ENCODE data around the gene SLC12A8.

SLC12A8 gene

DNA sequence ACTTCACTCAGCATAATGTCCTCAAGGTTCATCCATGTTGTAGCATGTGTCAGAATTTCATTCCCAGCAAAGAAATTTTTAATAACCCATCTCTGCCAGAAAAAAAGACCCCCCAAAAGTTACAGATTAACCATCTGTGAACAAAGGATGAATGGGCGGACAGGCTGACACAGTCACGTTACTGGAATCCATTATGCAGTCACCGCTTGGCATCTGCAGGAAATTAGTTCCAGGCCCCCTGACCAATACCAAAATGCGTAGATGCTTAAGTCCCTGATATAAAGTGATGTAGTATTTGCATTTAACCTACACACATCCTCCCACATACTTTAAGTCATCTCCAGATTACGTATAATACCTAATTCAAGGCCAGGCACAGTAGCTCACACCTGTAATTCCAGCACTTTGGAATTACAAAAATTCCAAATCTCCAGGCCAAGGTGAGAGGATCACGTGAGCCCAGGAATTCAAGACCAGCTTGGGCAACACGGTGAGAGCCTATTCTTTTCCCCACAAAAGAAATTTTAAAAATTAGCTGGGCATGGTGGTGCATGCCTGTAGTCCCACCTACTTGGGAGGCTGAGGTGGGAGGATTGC lies 1.5 kb upstream of the SLC12A8 start:
- DNase-seq: no peak

DNA sequence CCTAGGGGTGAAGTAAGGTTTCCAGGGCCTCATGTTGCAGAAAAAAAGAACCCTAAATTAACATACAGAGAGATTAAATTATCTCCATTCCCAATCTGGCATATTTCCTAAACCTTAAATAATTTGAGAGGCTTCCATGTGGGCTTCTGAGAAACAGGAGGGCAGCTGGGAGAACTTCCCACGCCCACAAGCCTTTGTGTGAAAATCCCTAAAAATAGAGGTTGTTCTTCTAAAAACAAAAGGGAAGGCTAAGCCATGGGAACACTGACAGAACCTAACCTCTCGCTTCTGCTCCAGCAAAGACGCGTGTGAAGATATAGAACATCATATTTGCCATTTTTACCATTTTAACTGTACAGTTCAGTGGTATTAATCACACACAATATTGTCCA lies 812 bp upstream of the SLC12A8 start:
- no peak for DNase-seq

DNA sequence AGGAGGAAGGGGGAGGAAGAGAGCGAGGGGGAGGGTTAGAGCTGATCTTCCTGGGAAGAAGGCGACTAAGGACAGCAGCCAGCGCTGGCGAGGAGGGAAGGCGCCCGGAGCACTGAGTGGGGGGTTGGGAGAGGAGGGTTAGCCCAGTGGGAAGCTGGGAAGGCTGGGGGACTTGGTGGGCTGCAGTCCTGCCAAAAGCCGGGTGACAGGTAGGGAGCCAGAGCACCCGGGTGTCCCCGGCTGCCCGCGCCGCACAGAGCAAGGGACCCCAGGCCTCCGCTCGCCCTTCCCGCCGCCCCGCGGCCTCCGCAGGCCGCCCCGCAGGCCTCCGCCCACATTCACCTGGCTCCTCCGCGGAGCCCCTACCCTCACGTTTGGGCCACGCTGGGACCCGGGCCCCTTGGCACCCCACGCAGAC lies 448 bp downstream of the SLC12A8 start:
- DNase-seq: peak; percentile 61

DNA sequence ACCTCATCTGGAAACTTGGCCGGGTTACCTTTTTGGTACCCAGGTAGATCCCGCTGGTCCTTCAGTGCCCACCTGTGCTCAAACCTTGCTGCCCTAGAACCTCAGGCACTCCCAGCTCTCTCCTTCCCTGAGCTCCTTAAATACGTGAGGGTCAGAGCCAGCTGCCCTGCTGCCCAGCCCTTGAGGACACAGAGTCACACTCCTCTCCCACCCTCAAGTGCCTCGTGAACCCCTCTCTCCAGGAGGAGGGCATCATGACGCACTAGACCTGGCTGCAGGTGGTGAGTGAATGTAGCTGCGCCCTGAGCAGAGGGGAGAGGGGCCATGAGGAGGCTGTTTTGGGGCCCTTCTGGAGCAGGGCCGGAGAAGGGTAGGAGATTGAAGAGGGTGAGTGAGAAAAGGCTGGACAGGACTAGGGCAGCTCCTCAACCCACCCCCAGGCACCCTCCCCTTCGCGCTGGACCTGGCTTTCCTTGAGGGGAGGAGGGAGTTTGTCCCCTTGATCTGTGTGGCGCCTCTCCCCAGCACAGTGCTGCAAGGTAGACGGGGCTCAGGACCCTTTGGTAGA lies 941 bp downstream of the SLC12A8 start:
- DNase-seq: peak; percentile 45

DNA sequence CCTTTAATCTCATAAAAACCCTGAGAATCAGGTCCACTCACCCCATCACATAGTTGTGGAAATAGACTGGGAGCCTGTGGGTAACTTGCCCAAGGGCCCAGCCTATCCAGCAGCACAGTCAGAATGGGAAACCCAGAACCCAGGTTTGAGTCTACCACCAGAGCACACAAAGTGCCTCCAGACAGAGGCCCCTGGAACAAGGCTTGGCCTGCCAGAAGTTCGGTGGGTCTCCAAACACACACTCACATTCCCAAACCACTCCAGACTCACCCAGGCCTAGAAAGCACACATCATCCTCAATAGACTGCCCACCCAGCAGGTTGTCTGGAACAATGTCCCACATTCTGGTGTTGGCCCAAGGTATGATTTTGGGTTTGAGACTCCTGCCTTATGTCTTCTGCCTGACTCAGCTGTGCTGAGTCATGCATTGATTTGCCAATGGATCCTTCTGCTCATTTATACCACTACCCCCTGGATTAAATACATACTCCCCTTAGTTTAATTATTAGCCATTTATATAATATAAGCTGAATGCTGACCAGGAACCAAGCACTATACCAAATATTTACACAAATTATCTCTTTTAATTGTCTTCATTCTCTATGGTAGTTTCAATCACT lies 4.5 kb downstream of the SLC12A8 start:
- DNase-seq: no peak

DNA sequence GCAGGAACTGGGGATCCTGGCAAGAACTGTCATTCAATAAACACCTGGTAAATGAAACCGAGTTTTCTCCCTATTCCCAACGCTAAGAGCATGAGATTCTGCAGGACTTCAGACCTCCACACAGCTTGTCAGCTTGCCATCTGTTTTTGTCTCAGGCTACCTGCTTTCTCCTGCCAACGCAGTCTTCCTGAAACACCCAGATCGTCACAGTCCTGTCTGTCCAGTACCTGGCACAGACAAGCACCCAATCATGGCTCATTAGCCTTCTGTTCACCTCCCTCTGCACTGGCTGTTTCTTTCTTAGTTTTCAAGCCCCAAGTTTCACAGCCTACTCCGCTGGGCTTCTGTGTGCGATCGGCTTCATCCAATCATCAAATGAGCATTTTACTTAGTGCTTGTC lies 5.0 kb downstream of the SLC12A8 start:
- no peak for DNase-seq

DNA sequence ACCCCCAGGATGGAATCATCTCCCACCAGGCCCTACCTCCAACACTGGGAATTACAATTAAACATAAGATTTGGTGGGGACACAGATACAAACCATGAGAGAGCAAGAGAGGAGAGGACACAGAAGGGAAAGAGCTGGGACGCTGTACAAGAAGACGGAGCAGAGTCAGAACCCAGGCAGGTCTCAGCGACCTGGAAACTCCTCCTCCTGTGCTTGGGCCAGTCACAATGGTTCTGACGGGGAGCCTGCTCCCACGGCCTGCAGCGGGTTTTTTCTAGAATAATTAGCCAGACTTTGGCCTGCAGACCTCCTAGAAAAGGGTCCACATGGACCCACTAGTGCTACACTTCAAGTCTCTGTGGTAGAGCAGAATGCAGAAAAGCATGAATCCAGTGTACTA lies 5.6 kb downstream of the SLC12A8 start:
- no peak for DNase-seq

DNA sequence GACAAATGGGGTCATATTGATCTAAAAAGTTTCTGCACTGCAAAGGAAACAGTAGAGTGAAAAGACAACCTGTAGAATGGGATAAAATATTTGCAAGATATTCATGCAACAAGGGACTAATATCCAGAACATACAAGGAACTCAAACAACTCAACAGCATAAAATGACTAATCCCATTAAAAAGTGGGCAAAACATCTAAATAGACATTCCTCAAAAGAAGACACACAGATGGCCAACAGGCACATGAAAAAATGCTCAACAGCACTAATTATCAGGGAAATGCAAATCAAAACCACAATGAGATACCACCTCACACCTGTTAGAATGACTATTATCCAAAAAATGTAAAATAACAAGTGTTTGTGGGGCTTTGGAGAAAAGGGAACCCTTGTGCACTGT lies 8.8 kb downstream of the SLC12A8 start:
- no peak for DNase-seq

DNA sequence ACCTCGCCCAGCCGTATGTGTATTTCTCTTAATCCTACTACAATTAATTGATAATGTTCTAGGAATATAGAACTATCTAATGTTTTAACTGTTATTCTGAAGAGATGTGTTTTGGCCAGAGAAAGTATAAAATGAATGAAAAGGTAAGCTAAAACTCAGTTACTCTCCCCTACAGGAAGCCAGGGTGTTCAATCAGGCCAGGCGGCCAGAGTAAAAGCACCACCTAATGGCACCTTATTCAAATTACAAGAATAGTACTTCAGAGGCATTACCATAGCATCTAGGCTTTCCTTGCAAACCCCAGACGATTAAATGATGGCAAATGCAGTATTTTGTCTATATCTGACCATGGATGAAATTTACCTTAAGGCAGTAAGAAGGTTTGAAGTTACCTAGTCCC lies 10.4 kb downstream of the SLC12A8 start:
- DNase-seq: peak; percentile 43

DNA sequence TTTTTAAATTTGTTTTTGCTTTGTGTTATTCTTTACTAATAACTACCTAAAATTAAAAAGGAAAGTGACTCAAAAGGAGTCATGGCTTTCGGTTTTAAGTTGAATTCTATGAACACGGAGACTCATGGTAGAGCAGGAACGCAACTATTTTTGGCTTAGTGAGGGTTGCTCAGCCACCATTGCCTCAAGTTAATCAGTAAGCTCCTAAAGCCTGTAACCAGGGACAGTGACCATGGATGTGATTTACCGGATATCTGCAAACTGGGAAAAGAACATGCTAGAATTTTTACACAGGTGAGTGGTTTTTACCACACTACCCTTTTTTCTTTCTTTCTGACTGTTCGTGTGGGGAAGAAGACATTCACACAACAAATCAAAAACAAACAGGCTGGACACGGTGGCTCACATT lies 11.8 kb downstream of the SLC12A8 start:
- DNase-seq: no peak

DNA sequence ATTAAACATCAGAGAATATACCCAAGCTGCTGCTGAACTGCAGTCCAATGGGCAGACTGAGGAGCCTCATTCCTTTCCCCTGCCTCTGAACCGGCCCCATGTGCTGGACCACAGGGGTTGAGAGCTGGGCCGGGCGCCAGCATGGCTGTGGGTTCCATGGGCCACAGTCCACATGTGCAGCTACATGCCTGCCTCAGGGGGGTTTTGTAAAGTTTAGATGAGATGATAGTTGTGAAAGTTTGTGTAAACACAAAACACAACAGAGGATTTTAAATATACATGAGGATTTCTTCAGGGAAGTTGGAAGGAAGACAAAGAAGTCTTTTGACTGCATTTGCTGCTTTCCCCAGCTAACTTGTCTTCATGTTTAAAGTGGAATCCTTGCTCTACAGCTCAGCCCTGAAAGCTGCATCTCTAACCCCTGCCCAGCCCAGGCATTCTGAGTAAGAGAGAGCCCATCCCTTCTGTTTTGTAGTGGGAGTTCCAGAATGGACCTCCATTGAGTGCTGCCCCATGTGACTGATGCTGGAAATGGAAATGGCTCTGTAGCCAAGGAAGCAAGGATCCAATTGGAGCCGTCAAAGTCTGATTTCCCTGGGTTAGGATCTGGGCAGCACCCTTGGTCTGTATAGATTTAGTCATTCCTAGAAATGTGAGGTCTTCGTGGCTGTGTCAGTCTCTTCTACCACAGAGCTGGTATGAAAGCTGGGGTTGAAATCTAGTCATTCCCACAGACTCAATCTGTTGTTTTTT lies 17.5 kb downstream of the SLC12A8 start:
- DNase-seq: no peak

DNA sequence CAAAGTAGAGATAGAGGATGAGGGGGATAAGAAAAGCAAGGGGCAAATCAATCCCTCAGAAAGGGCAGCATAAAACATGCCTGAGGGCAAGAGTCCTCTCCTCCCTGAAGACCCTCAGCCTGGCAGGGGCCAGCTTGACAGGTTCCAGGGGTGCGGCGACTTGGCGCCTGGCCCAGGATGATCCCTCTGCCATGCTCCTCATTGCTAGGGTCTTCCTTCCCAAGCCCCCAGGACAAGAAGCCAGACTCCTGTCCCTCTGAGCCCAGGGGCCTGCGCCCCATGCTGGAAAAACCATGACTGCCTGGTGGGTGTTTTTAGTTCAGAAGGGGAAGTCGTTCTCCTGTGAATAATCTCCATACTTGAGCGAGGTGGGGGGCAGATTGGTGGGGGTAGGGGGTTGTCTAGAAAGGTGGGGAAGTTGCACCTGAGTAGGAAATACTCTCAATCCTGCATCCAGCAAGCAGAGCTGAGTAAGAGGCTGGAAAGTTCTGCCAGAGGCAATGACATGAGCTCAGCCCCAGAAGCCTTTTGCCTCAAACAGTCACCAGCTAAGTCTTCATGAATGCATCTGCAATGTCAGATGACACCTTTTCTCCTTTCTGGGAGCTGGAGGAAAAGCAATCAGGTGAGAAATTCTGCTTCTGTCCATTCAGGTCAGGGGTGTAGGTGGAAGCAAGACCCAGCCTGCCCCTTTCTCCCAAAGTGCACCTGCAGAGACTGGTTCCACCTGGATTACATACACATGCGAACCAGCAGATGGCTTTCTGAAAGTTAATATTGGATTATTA lies 18.3 kb downstream of the SLC12A8 start:
- DNase-seq: peak; percentile 26

DNA sequence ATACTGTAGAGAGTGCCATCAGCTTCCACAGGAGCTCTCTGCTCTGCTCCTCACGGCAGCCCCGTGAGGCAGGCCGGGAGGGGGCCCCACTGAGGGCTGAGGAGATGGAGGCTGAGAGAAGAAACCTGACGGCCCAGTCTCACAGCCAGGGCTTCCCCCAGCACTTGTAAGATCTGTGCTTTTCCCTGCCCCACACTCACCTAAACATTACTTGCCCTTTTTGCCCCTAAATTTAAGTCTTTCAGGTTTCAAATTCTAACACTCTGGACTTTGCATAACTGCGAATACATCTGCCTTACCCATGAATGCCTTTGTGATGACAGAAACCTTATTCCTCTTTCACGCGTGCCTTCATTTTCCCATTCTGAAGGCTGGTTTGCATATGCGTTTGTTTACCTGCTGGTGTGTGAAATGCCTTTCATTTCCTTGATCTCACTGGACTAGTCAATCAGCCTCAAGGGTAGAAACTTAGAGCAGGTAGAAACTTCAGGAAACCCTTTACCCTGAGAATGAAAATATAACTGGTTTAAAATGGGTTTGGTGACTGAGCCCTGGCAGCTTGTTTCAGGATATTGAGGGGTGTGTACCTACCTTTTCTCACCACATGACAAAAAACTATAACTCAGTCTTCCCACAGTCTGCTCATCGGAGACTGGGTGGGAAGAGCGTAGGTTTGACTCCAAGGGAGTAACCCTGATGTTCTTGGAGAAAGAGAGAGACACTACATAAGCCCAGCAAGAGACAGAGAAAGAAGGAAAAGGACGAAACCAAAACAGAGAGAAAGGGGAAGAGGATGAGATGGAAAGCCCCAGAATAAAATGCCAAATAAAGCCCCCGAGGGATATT lies 20.1 kb downstream of the SLC12A8 start:
- no peak for DNase-seq

DNA sequence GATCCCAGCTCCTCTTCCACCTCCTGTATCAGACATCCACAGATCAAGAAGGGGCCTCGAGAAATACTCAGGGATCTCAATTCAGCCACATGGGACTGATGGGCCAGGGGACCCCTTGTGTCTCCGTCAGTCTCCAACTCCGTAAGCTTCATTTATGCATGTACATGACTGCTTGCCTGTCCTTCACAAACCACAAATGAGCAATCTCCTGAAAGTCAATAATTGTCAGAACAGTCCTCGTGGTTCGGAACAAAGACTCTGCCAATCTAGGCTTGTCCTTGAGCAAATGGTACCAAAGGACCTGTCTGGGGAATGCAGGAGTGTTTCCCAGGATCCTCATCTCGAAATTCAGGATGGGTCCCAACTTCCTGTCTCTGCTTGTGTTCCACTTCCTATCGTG lies 20.8 kb downstream of the SLC12A8 start:
- no peak for DNase-seq

DNA sequence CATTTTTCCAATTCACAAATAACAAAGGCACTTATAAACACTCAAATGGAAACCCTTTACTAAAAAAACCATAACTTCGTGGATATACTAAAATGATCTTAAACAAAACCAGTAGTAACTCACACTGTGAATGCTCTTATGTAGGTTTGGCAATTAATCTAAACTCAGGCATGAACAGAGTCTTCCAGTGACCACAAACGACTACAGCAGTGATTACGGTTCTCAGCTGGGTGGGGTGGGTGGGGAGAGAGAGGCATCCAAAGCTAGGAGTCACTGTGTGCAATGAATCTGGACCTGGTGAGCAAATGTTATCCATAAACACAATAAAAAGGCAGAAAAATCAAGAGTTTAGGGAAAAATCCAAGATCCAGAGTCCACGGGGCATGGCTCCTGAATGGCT lies 21.3 kb downstream of the SLC12A8 start:
- no peak for DNase-seq

DNA sequence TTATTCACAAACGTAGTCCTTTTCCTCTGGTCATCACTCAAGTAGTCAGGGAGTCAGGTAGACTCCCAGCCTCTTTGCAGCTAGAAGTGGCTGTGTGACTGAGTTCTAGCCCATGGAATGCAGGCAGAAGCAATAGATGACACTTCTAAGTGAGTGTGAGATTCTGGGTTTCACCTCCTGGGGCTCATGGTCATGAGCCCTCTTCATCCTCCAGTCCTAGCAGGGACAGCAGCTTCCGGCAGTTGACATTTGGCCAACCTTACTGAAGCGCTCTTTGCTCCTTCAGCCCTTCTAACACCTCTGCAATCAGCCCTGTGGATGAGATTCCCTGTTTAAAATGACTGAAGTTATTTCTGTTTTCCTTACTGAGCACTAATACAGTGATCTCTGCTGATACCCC lies 21.8 kb downstream of the SLC12A8 start:
- no peak for DNase-seq

DNA sequence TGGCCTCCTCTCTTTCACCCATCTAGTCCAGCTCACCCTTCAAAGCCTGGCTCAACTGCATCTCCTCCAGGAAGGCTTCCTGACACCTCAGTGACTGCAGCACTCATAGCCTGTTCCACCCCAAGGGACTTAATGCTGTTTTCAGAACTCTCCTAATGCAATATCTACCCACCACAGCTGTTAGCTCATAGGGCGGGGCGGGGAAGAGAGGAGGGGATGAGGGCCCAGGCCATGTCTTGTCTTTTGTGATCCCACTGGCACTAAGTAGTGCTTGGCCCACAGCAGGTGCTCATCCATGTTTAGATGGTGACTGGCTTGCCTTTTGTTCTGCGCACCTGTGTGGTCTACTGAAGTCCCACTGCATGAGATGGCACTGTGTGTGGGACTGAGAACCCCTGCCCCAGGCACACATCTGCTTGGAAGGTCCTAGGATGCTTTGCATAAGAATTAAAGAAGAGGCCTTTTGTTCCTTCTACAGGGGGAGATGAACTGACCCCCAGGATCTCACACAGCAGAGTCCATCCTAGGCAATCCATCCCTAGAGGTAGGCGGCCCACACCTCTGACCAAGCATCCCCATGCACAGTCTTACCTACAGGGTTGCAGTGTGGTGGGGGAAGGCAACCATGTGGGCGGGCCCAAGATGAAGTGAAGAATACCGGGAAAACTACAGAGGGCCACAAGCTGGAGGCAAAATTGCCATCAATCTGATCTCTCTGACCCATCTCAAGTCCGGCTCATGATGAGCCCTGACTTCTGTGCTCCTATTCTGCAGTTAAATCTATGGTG lies 23.0 kb downstream of the SLC12A8 start:
- no peak for DNase-seq

DNA sequence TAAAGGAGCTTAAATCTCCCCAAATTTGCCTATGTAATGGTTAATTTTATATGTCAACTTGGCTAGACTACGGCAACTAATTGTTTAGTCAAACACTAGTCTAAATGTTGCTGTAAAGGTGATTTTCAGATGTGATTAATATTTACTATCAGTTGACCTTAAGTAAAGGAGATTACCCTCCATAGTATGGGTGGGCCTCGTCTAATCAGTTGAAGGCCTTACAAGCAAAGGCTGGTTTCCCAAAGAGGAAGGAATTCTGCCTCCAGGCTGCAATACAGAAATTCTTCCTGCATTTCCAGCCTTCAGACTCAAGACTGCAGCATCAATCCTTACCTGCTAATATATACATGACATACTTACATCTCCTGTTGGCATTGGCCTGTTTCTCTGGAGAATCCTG lies 23.6 kb downstream of the SLC12A8 start:
- DNase-seq: no peak

DNA sequence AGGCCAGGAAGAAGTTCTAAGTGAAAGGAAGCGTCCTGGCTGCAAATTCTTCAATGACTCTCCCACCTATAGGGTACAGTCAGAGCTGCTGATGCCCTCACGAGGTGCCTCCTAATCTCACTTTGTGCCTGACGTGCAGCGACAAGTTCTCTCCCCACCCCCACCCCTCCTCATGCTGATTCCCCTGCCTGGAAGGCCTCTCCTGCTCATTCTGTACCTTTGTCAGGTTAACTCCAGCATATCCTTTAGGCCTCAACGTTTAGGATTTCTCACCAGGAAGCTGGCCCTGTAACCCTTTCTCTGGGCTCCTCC lies 25.0 kb downstream of the SLC12A8 start:
- DNase-seq: peak; percentile 17

DNA sequence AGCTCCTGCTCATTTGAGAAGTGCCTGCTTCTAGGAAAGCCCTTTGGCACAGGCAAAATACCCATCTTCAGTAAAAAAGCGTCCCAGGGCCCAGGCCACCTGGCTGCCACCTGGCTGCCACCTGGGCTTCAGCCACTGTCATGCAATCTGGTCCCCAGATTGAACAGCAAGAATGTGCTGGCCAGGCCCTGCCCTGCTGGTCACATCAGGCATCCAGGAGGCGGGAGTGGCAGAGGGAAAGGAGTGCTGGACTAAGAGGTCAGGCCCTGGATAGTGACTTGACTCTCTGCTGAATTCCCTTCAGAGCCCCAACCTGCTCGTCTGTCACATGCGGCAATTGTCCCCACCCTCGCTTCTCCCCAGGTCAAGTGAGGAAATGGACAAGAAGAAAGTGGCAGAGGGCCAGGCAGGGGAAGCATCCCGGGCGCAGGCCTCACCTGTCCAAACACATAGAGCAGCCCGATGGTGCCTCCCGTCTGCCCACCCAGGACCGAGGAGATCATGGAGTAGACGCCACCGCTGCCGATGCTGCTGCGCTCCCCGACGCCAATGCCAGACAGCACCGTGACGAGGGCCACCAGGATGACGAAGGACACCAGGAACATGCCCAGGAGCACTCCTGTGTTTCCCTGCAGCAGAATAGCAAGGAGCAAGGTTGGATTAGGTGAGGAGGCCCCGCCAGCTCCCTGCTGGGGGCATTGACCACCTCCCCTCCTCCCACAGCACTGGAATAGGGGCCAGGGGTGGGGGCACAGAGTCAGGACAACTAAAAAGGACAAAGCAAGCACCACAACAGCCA lies 25.5 kb downstream of the SLC12A8 start:
- DNase-seq: peak; percentile 61

DNA sequence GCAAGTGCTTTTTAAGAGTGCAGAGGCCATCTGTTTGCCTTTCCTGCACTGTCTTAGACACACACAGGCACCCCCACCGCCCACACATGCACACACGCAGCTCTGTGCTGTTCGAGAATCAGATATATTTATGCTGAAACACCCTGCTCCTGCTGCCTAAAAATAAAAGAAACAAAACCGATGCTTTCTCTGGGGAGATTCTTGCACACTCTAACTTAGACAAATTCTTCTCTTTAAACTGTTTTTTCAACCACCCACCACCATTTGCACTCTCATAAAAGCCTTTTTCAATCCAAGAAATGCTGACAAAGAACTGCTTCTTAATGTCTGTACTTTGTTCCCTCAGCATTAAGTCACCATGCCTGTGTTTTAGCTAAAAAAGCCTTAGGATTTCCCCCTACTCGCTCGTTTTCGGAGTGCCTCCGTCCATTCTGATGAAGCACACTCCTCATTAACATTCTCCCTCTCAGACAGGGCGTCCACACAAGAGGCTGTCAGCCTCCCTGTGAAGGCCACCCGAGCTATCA lies 26.2 kb downstream of the SLC12A8 start:
- DNase-seq: peak; percentile 18

Data from DMS53 (cell line).